SU-DHL-6 (cell line): Measurements from ENCODE around the gene CTSV.
"Not testable (repeated sequence)": the region's sequence is repeated elsewhere in the genome, so short reads cannot be mapped to it uniquely, and the experiment has no call there.

Source experiments
- EZH2phosphoT487 ChIP-seq: fragments of 200-600 bp; sonication (generic), shearing (Covaris generic); conservative IDR thresholded peaks from 2 replicates; pipeline ENCODE4 v1.6.1; 2018; ENCODE audit warnings: mild to moderate bottlenecking, antibody characterized with exemption, low read length, moderate library complexity, mixed read lengths
- TF ChIP-seq, protein P1 (sequence below): fragments of 200-600 bp; sonication (generic); IDR thresholded peaks from one replicate; pipeline ENCODE4 v1.5.1; 2017; ENCODE audit warnings: antibody characterized with exemption, mild to moderate bottlenecking, low read length, moderate library complexity; ENCODE audit not compliant: insufficient read depth, poor library complexity, severe bottlenecking

DNA sequence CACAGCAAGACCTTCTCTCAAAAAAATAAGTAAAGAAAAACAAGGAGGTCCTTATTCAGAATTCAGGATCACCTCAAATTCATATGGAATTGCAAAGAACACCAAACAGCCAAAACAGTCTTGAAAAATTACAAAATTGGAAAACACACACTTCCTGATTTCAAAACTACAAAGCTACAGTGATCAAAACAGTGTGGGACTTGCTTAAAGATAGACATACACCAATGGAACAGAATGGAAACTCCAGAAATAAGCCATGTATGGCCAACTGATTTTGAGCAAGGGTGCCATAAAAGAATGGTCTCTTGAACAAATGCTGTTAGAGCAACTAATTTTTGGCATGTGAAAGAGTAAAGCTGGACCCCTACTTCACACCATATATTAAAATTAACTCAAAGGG is 36.7 kb downstream of the CTSV start:
- TF ChIP-seq, protein P1, sequence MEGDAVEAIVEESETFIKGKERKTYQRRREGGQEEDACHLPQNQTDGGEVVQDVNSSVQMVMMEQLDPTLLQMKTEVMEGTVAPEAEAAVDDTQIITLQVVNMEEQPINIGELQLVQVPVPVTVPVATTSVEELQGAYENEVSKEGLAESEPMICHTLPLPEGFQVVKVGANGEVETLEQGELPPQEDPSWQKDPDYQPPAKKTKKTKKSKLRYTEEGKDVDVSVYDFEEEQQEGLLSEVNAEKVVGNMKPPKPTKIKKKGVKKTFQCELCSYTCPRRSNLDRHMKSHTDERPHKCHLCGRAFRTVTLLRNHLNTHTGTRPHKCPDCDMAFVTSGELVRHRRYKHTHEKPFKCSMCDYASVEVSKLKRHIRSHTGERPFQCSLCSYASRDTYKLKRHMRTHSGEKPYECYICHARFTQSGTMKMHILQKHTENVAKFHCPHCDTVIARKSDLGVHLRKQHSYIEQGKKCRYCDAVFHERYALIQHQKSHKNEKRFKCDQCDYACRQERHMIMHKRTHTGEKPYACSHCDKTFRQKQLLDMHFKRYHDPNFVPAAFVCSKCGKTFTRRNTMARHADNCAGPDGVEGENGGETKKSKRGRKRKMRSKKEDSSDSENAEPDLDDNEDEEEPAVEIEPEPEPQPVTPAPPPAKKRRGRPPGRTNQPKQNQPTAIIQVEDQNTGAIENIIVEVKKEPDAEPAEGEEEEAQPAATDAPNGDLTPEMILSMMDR: not testable (repeated sequence)
- TF ChIP-seq EZH2phosphoT487: not testable (repeated sequence)
